Endodermal cell (in vitro differentiated cells): ENCODE measurements around the gene RPA3. TPM values are rescaled to one million over a fixed set of nuclear protein-coding genes. Genes with fewer than 3 reads are reported as not detected.

ENCODE experiments used
- DNase-seq: peaks from one replicate; pipeline ENCODE4 v3.0.0-alpha.2; 2017
- H3K27ac ChIP-seq: 2 replicates; pipeline ENCODE4 v1.5.1; 2013; ENCODE audit warnings: mild to moderate bottlenecking, low read depth, low read length, moderate library complexity
- H3K27me3 ChIP-seq: 2 replicates; pipeline ENCODE4 v1.6.1; 2013; ENCODE audit warnings: mild to moderate bottlenecking, low read length, moderate library complexity; ENCODE audit not compliant: insufficient read depth, control insufficient read depth, poor library complexity, severe bottlenecking
- H3K36me3 ChIP-seq: 2 replicates; pipeline ENCODE4 v1.7.0; 2013; ENCODE audit warnings: mild to moderate bottlenecking, low read length, moderate library complexity; ENCODE audit not compliant: control insufficient read depth, insufficient read depth
- H3K4me1 ChIP-seq: one replicate; pipeline ENCODE4 v1.7.0; 2013; ENCODE audit warnings: low read length; ENCODE audit not compliant: control insufficient read depth, insufficient read depth
- H3K4me3 ChIP-seq: 2 replicates; pipeline ENCODE4 v1.5.1; 2013; ENCODE audit warnings: mild to moderate bottlenecking, low read length, moderate library complexity
- H3K9ac ChIP-seq: 2 replicates; pipeline ENCODE4 v1.6.1; 2013; ENCODE audit warnings: mild to moderate bottlenecking, low read length, moderate library complexity; ENCODE audit not compliant: poor library complexity, severe bottlenecking; ENCODE audit errors: extremely low read depth
- H3K9me3 ChIP-seq: 2 replicates; pipeline ENCODE4 v1.6.1; 2013; ENCODE audit warnings: mild to moderate bottlenecking, low read length, moderate library complexity; ENCODE audit not compliant: control insufficient read depth
- H3K27ac Mint-ChIP-seq: 2 replicates; pipeline ENCODE4 v1.8.0; 2020; ENCODE audit warnings: mixed read lengths
- H3K27me3 Mint-ChIP-seq: 2 replicates; pipeline ENCODE4 v1.8.0; 2021; ENCODE audit warnings: mild to moderate bottlenecking, mixed read lengths; ENCODE audit not compliant: insufficient read depth
- H3K36me3 Mint-ChIP-seq: 2 replicates; pipeline ENCODE4 v1.8.0; 2020; ENCODE audit warnings: low read depth, mixed read lengths
- H3K4me1 Mint-ChIP-seq: 2 replicates; pipeline ENCODE4 v1.8.0; 2020; ENCODE audit warnings: mixed read lengths
- H3K4me3 Mint-ChIP-seq: 2 replicates; pipeline ENCODE4 v1.8.0; 2020; ENCODE audit warnings: mild to moderate bottlenecking, moderate library complexity, mixed read lengths
- H3K9me3 Mint-ChIP-seq: 2 replicates; pipeline ENCODE4 v1.8.0; 2020; ENCODE audit warnings: mild to moderate bottlenecking, mixed read lengths
- CTCF ChIP-seq: fragments of 200-600 bp; sonication (generic); conservative IDR thresholded peaks from 2 replicates; pipeline ENCODE4 v1.5.0; 2021; ENCODE audit warnings: antibody characterized with exemption, mild to moderate bottlenecking
- WGBS, 2 experiments: methylation state at CpG; one replicate each; pipeline versions ENCODE4 v1.1.5 to v1.1.7; 2013; ENCODE audit warnings: missing lambda C conversion rate in 2 of 2, mixed read lengths in 1 of 2; ENCODE audit not compliant: insufficient coverage in 1 of 2, insufficient read length in 1 of 2; 5-methylcytosine and 5-hydroxymethylcytosine counted together
- total RNA-seq, 2 donors: library from RNA; stranded (reverse); fragmentation: NEBNext Ultra II Directional in 1 of 2; extraction: Animal tissue kit (Norgen Biotek cat#: 25700) in 1 of 2; gene quantifications; 2 replicates in 1 of 2; 3 replicates in 1 of 2; pipeline ENCODE4 v1.2.1, GENCODE V29; 2021

The RPA3 gene
- total RNA-seq, 2 donors from 2014 or later, result 65.5 to 97.8 TPM

- no peak for DNase-seq
- H3K27me3 ChIP-seq, result no peaks in the 10 kb centered on the region
- Mint-ChIP-seq H3K9me3 (peaks cover 31% of the 10 kb centered on the region), H3K27me3 (no peaks in the 10 kb centered on the region), H3K27ac (no peak overlapping the region), H3K36me3 (peaks cover 79% of the 10 kb centered on the region), H3K4me1 (no peaks in the 10 kb centered on the region), H3K4me3 (no peak overlapping the region)
- peaks cover 29% of the 10 kb centered on the region for H3K9me3 ChIP-seq
- no peak overlapping the region for H3K9ac ChIP-seq
- TF ChIP-seq CTCF, result no peak
- 80 to 93% methylated on average over 1 to 4 of the region's 5 CpGs for WGBS, 2 experiments
- no peak overlapping the region for H3K4me3 ChIP-seq
- no peak overlapping the region for H3K27ac ChIP-seq
- peaks cover 81% of the 10 kb centered on the region for H3K36me3 ChIP-seq
- no peaks in the 10 kb centered on the region for H3K4me1 ChIP-seq
These were observed 122.2 kb downstream of the RPA3 start for GRCh38 chr7:7596176-7596575.

GRCh38 chr7:7595451-7595850 lies 123.0 kb downstream of the RPA3 start:
- no peaks in the 10 kb centered on the region for H3K27me3 Mint-ChIP-seq
- no peak overlapping the region for H3K27ac ChIP-seq
- no CpG with 5 or more reads among the region's 1 CpG for WGBS, 2 experiments
- DNase-seq, result no peak
- peaks cover 29% of the 10 kb centered on the region for H3K9me3 ChIP-seq
- H3K27ac Mint-ChIP-seq, result no peak overlapping the region
- peaks cover 88% of the 10 kb centered on the region for H3K36me3 ChIP-seq
- no peaks in the 10 kb centered on the region for H3K4me1 Mint-ChIP-seq
- no peaks in the 10 kb centered on the region for H3K4me1 ChIP-seq
- peak; percentile 34 for TF ChIP-seq CTCF
- H3K9me3 Mint-ChIP-seq, result peaks cover 24% of the 10 kb centered on the region
- peaks cover 79% of the 10 kb centered on the region for H3K36me3 Mint-ChIP-seq
- H3K4me3 ChIP-seq, result no peak overlapping the region
- no peaks in the 10 kb centered on the region for H3K27me3 ChIP-seq
- no peak overlapping the region for H3K9ac ChIP-seq
- H3K4me3 Mint-ChIP-seq, result no peak overlapping the region

Other genes starting within 250 kb of the RPA3 start
- gene COL28A1, start 182.7 kb downstream of the RPA3 start, total RNA-seq, result 1 to 10 TPM in 1 of 2 donors, under 1 TPM in 1; 0.44 to 1.2 TPM
- gene MIOS, start 151.7 kb downstream of the RPA3 start, total RNA-seq, result 10 to 100 TPM; 53.3 to 55.8 TPM
- gene UMAD1, start 77.9 kb downstream of the RPA3 start, total RNA-seq, result 10 to 100 TPM in 1 of 2 donors, 1 to 10 TPM in 1; 9.7 to 10.3 TPM